NT2/D1 (cell line): ENCODE data around the gene CAMK1D.

Experiments
- SUZ12 ChIP-seq: IDR thresholded peaks from 2 replicates; pipeline ENCODE4 v1.6.1; 2011; ENCODE audit not compliant: insufficient read length, insufficient read depth; ENCODE audit errors: extremely low read depth
- YY1 ChIP-seq: IDR thresholded peaks from 2 replicates; pipeline ENCODE4 v1.6.1; 2011; ENCODE audit not compliant: insufficient read length, insufficient read depth
- ZNF274 ChIP-seq: IDR thresholded peaks from 2 replicates; pipeline ENCODE4 v1.6.1; 2011; ENCODE audit warnings: mild to moderate bottlenecking, low read depth, low read length

DNA sequence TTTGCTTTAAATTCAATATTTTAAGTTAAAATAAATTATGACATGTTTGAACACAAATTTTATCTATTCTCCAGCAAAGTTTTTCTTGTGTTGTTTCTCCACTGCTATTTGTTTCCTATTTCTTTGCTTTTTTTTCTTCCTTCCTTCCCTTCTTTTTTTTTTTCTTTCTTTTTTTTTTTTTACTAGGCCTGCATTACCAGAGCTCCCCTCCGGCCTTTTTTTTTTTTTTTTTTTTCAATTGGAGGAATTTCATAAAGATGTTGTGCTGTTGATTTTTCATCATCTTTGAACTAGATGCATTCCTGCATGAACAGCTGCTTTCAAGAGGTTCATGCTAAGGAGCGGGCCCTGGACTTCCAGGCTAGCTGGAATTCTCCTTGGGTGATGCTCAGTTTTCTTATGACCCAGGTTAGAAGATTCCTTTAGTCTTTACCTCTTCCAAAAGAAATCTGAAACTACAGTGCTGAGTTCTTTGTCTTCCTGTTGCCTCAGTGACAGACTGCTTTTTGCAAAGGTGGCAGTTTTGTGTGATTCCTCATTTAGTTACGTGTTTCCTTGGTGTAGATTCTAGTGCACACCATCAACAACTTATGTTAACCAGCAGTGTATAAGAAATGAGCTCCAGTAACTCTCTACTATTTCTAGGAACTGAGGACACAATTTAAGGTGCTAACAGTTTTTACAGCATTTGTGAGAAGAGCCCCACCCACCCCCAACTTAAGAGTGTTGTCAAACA lies 4.8 kb upstream of the CAMK1D start:
- no peak for TF ChIP-seq SUZ12
- no peak for TF ChIP-seq ZNF274
- no peak for TF ChIP-seq YY1
